Panc1 (cell line): ENCODE measurements around the gene S1PR3. TPM values are rescaled to one million over a fixed set of nuclear protein-coding genes. Genes with fewer than 3 reads are reported as not detected.

Source experiments
- ATAC-seq: fragments of 200-7000 bp; cut with Tn5 transposase; 2 replicates; pipeline ENCODE4 v1.9.1; 2020; ENCODE audit warnings: mild to moderate bottlenecking, moderate library complexity
- BruUV-seq: library from RNA; stranded (reverse); fragments of 400-500 nt; replicated peaks from 2 replicates; lab custom pipeline; 2021; lab: Mats Ljungman, UMichigan
- CTCF ChIA-PET: fragments of 300-600 bp; sonication (Branson Sonifier 250); formaldehyde crosslinking; loops from one replicate; lab custom pipeline; 2022; ENCODE audit warnings: antibody characterized with exemption; lab: Charles Lee
- POLR2A ChIA-PET: fragments of 300-600 bp; sonication (Branson Sonifier 250); formaldehyde crosslinking; loops from one replicate; lab custom pipeline; 2022; ENCODE audit warnings: antibody characterized with exemption; lab: Charles Lee
- DNase-seq: peaks from one replicate; pipeline ENCODE4 v3.0.0-alpha.2; 2010; ENCODE audit warnings: low read depth, low spot score
- H3K27ac ChIP-seq: 2 replicates; pipeline ENCODE4 v1.5.1; 2011; ENCODE audit warnings: mild to moderate bottlenecking, low read length, inconsistent platforms
- H3K27me3 ChIP-seq: fragments of 200-500 bp; sonication (Bioruptor generic); 2 replicates; pipeline ENCODE4 v1.6.0; 2014; ENCODE audit warnings: low read length, inconsistent platforms; ENCODE audit not compliant: control insufficient read depth, insufficient read depth
- H3K36me3 ChIP-seq: fragments of 200-500 bp; sonication (Bioruptor generic); 2 replicates; pipeline ENCODE4 v1.5.1; 2014; ENCODE audit warnings: inconsistent platforms, mild to moderate bottlenecking, low read length, moderate library complexity; ENCODE audit not compliant: control insufficient read depth, insufficient read depth
- H3K4me1 ChIP-seq: 2 replicates; pipeline ENCODE4 v1.5.1; 2011; ENCODE audit warnings: inconsistent platforms, mild to moderate bottlenecking, low read length, moderate library complexity; ENCODE audit not compliant: control insufficient read depth, insufficient read depth
- H3K4me3 ChIP-seq, 2 experiments: 2 replicates each; pipeline ENCODE4 v1.5.1; 2011 to 2012; ENCODE audit warnings: low read depth in 2 of 2, low read length in 2 of 2, mild to moderate bottlenecking in 2 of 2, inconsistent platforms in 1 of 2, moderate library complexity in 1 of 2
- H3K9me3 ChIP-seq: fragments of 200-500 bp; sonication (Bioruptor generic); 2 replicates; pipeline ENCODE4 v1.5.1; 2014; ENCODE audit warnings: low read depth, mild to moderate bottlenecking, inconsistent platforms, low read length, moderate library complexity; ENCODE audit not compliant: control insufficient read depth, insufficient read depth
- POLR2AphosphoS5 ChIP-seq: IDR thresholded peaks from 2 replicates; pipeline ENCODE4 v1.6.1; 2012; ENCODE audit warnings: mild to moderate bottlenecking, low read depth, low read length, moderate library complexity
- SIN3A ChIP-seq: IDR thresholded peaks from 2 replicates; pipeline ENCODE4 v1.6.1; 2012; ENCODE audit warnings: low read depth, mild to moderate bottlenecking, low read length, moderate library complexity, borderline replicate concordance; ENCODE audit not compliant: insufficient read depth
- TCF7L2 ChIP-seq: IDR thresholded peaks from 2 replicates; pipeline ENCODE4 v1.6.1; 2011; ENCODE audit warnings: mild to moderate bottlenecking, low read depth, low read length, inconsistent platforms
- in situ Hi-C: cut with HindIII; loops from 2 replicates; pipeline ENCODE4 v1.10.0; 2016; ENCODE audit warnings: low sequenced_read_pairs, low pct_unique_long_range_greater_than_20kb
- intact Hi-C: fragments of 100-400 bp; cut with micrococcal nuclease; formaldehyde crosslinking; loops from one replicate; pipeline ENCODE4 v1.10.0; 2022; ENCODE audit not compliant: unreplicated experiment
- total RNA-seq: library from RNA; stranded (reverse); gene quantifications from one replicate; pipeline ENCODE4 v1.2.1, GENCODE V29; 2021; ENCODE audit not compliant: unreplicated experiment
- TF ChIP-seq, protein P1 (sequence below), 2 experiments: IDR thresholded peaks; 2 replicates each; pipeline ENCODE4 v1.6.1; 2011 to 2012; ENCODE audit warnings: low read depth in 2 of 2, control low read depth in 1 of 2, low read length in 1 of 2, mild to moderate bottlenecking in 1 of 2, moderate library complexity in 1 of 2; ENCODE audit not compliant: insufficient read depth in 1 of 2
- TF ChIP-seq, protein P2 (sequence below): fragments of 450-650 bp; IDR thresholded peaks from 2 replicates; pipeline ENCODE4 v1.5.1; 2017; ENCODE audit warnings: mild to moderate bottlenecking

The S1PR3 gene
- total RNA-seq, 1 experiment from 2014 or later: 8.1 TPM

DNA sequence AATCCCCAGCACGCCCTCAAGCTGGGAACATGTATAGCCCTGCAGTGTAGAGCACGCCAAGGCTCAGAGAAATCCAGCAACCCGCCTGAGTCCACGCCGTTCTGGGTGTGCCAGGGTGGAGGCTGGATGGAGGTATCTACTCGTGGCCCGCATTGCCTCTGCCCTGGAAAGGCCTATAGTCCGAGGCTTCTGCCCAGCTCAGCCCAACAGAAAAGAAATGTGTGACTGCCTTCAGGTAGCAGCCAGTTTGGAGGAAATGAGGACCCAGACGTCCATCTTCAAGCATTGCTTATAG is 18.2 kb downstream of the S1PR3 start:
- Histone ChIP-seq H3K27ac (no peak overlapping the region), H3K27me3 (no peaks in the 10 kb centered on the region), H3K9me3 (no peaks in the 10 kb centered on the region), H3K4me1 (no peaks in the 10 kb centered on the region), H3K36me3 (no peaks in the 10 kb centered on the region), H3K4me3 (no peak overlapping the region)
- ATAC-seq: no peak
- ChIA-PET CTCF (no interaction called here), POLR2A (no interaction called here)
- TF ChIP-seq, protein P1, sequence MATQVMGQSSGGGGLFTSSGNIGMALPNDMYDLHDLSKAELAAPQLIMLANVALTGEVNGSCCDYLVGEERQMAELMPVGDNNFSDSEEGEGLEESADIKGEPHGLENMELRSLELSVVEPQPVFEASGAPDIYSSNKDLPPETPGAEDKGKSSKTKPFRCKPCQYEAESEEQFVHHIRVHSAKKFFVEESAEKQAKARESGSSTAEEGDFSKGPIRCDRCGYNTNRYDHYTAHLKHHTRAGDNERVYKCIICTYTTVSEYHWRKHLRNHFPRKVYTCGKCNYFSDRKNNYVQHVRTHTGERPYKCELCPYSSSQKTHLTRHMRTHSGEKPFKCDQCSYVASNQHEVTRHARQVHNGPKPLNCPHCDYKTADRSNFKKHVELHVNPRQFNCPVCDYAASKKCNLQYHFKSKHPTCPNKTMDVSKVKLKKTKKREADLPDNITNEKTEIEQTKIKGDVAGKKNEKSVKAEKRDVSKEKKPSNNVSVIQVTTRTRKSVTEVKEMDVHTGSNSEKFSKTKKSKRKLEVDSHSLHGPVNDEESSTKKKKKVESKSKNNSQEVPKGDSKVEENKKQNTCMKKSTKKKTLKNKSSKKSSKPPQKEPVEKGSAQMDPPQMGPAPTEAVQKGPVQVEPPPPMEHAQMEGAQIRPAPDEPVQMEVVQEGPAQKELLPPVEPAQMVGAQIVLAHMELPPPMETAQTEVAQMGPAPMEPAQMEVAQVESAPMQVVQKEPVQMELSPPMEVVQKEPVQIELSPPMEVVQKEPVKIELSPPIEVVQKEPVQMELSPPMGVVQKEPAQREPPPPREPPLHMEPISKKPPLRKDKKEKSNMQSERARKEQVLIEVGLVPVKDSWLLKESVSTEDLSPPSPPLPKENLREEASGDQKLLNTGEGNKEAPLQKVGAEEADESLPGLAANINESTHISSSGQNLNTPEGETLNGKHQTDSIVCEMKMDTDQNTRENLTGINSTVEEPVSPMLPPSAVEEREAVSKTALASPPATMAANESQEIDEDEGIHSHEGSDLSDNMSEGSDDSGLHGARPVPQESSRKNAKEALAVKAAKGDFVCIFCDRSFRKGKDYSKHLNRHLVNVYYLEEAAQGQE (IDR thresholded peaks at IDR 0.05; ENCODE audit: insufficient read depth in 1 of 2, low read depth in 2 of 2, low read length in 1 of 2): no peak
- TF ChIP-seq TCF7L2: no peak
- in situ Hi-C loops (no loop called here), intact Hi-C loops (no loop called here)
- DNase-seq: no peak
- no TSS peak for BruUV-seq

DNA sequence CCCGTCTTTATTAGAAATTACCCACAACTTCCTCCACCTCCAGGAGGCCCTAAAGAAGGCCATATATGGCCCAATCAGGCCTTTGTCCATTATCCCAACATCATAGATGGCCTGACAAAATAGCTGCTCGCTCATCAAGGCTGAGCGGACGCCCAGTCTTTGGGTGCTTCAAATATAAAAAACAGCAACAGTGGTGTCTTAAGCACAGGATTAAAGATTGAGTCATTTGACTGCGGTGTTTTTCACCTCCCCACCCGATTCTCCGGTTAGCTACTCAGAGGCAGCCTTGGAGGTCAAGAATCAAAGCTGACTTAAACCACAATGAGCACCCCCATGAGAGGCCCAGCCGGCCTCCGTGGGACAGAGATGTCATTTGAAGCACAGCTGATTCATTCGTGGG is 18.8 kb downstream of the S1PR3 start:
- Histone ChIP-seq H3K9me3 (no peaks in the 10 kb centered on the region), H3K4me1 (no peaks in the 10 kb centered on the region), H3K36me3 (no peaks in the 10 kb centered on the region), H3K27me3 (no peaks in the 10 kb centered on the region), H3K27ac (no peak overlapping the region), H3K4me3 (no peak overlapping the region)
- intact Hi-C loops: no loop called here
- ChIA-PET POLR2A (no interaction called here), CTCF (no interaction called here)
- ATAC-seq (no peak), DNase-seq (no peak)
- TF ChIP-seq, protein P1 (IDR thresholded peaks at IDR 0.05; ENCODE audit: insufficient read depth in 1 of 2, low read depth in 2 of 2, low read length in 1 of 2): no peak
- TF ChIP-seq, protein P2, sequence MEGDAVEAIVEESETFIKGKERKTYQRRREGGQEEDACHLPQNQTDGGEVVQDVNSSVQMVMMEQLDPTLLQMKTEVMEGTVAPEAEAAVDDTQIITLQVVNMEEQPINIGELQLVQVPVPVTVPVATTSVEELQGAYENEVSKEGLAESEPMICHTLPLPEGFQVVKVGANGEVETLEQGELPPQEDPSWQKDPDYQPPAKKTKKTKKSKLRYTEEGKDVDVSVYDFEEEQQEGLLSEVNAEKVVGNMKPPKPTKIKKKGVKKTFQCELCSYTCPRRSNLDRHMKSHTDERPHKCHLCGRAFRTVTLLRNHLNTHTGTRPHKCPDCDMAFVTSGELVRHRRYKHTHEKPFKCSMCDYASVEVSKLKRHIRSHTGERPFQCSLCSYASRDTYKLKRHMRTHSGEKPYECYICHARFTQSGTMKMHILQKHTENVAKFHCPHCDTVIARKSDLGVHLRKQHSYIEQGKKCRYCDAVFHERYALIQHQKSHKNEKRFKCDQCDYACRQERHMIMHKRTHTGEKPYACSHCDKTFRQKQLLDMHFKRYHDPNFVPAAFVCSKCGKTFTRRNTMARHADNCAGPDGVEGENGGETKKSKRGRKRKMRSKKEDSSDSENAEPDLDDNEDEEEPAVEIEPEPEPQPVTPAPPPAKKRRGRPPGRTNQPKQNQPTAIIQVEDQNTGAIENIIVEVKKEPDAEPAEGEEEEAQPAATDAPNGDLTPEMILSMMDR: no peak
- TF ChIP-seq SIN3A (no peak), TCF7L2 (no peak), POLR2AphosphoS5 (no peak)
- in situ Hi-C loops: no loop called here
- no TSS peak for BruUV-seq
